IPS-20b (cell line): ENCODE results near the gene MSANTD7.
A peak's percentile ranks its signal among the peaks of the same experiment; 100 is the strongest.
"Not testable (repeated sequence)": the region's sequence is repeated elsewhere in the genome, so short reads cannot be mapped to it uniquely, and the experiment has no call there.

Experiments
- H3K27ac ChIP-seq: one replicate; pipeline ENCODE4 v1.5.1; 2013; ENCODE audit warnings: low read length
- H3K27me3 ChIP-seq: 2 replicates; pipeline ENCODE4 v1.6.1; 2013; ENCODE audit warnings: mild to moderate bottlenecking, low read length, inconsistent platforms; ENCODE audit not compliant: insufficient read depth
- H3K36me3 ChIP-seq: 2 replicates; pipeline ENCODE4 v1.6.1; 2013; ENCODE audit warnings: low read depth, mild to moderate bottlenecking, inconsistent platforms, low read length, moderate library complexity; ENCODE audit not compliant: insufficient read depth
- H3K4me1 ChIP-seq: 2 replicates; pipeline ENCODE4 v1.6.1; 2013; ENCODE audit warnings: mild to moderate bottlenecking, control low read depth, inconsistent platforms, low read length, moderate library complexity; ENCODE audit not compliant: insufficient read depth
- H3K4me3 ChIP-seq: 2 replicates; pipeline ENCODE4 v1.5.1; 2013; ENCODE audit warnings: mild to moderate bottlenecking, low read length, inconsistent platforms
- H3K9ac ChIP-seq: 2 replicates; pipeline ENCODE4 v1.6.1; 2013; ENCODE audit warnings: low read depth, mild to moderate bottlenecking, inconsistent platforms, low read length, moderate library complexity
- H3K9me3 ChIP-seq: 2 replicates; pipeline ENCODE4 v1.6.1; 2013; ENCODE audit warnings: mild to moderate bottlenecking, low read depth, low read length, inconsistent platforms; ENCODE audit not compliant: insufficient read depth

MSANTD7 gene, protein sequence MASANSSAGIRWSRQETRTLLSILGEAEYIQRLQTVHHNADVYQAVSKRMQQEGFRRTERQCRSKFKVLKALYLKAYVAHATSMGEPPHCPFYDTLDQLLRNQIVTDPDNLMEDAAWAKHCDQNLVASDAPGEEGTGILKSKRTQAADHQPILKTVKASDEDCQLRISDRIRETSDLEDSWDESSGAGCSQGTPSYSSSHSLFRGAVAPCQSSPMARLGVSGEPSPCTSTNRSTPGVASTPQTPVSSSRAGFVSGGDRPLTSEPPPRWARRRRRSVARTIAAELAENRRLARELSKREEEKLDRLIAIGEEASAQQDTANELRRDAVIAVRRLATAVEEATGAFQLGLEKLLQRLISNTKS

DNA sequence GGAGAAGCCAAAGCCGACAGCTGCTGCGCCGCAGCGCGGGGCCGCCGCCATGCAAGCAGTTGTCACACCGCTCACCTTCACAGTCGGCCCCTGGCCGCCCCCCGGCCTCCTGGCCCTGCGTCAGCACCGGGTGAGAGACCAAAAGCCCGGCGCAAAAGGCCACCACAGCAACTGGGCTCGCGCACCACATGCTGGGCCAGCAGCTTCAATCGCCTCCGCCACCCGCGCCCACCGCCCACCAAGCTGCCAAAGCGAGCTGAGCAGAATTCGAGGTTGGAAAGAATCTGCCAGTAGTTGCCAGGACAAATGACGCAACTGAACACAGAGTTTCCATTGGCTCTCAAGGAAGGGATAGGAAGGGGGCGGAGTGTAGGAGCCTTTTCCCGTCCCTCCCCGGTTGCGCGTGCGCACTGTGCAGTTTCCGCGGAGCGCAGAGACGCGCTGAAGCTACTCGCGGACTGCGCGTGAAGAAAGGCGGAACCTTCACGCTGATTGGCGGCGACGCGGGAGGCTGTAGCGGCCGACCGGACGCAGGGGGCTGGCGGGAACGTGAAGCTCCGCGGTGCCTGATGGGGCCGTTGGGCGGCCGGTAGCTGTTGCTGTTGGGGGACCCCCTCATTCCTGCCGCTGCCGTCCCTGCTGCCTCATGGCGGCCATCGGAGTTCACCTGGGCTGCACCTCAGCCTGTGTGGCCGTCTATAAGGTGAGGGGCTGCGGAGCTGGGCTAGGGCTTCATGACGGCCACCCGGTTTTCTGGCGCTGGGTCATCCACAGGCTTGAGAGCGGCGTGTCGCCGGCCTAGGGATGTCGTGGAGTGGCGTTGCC is at the start of gene MSANTD7, which contains the start of the genes CDNF and HSPA14:
MSANTD7 (plus strand) TSS at position 550 of the 825 bp plus-strand sequence. CDS start 3,979 bp downstream, outside the sequence.
CDNF (minus strand) TSS at position 281 of the 825 bp plus-strand sequence; CDS start at position 190, 91 bp downstream.
HSPA14 (plus strand) TSS at position 550 of the 825 bp plus-strand sequence; CDS start at position 647, 97 bp downstream.
- Histone ChIP-seq H3K27me3 (no peaks in the 10 kb centered on the region), H3K4me1 (peaks cover 4% of the 10 kb centered on the region; the same call in 1 of the 2 replicates), H3K9ac (peak within 1 kb of the TSS; percentile 90), H3K36me3 (peaks cover 31% of the 10 kb centered on the region), H3K9me3 (no peaks in the 10 kb centered on the region), H3K27ac (peak within 1 kb of the TSS; percentile 88), H3K4me3 (peak within 1 kb of the TSS; percentile 97)

DNA sequence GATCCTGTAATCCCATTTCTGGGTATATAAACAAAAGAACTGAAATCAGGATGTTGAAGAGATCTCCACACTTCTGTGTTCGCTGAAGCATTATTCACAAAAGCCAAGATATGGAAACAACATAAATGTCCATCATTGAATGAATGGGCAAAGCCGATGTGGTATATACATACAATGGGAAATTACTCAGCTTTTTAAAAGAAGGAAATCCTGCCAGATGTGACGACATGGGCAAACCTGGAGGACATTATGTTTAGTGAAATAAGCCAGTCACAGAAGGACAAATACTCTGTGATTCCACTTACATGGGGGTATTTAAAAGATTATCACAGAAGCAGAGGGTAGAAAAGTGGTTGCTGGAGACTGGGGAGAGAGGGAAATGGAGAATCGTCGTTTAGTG is 39.5 kb upstream of the MSANTD7 start:
- no peaks in the 10 kb centered on the region for H3K36me3 ChIP-seq
- no peak overlapping the region for H3K4me3 ChIP-seq
- no peak overlapping the region for H3K27ac ChIP-seq
- no peaks in the 10 kb centered on the region for H3K9me3 ChIP-seq
- H3K4me1 ChIP-seq = no peaks in the 10 kb centered on the region
- H3K27me3 ChIP-seq = no peaks in the 10 kb centered on the region
- no peak overlapping the region for H3K9ac ChIP-seq

DNA sequence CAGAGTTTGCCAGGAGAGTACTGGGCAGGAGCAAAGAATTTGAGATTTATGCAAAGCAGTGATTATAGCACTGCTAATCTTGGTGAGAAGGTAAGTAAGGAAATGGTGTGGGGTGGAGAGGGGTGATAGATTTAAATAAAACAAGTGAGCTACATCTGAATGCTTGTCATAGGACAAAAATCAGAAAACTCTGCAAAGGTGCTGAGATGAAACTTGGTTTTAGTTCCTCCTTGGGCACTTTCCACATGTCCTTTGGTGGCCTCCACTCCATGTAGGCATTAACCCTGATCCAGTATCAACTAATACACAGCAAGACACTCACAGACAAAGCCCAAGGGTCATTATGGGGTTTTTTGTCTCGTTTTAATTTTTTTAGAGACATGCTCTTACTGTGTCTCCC is 37.7 kb upstream of the MSANTD7 start:
- Histone ChIP-seq H3K27me3 (no peaks in the 10 kb centered on the region), H3K9ac (no peak overlapping the region), H3K36me3 (no peaks in the 10 kb centered on the region), H3K9me3 (no peaks in the 10 kb centered on the region), H3K4me1 (no peaks in the 10 kb centered on the region), H3K27ac (no peak overlapping the region), H3K4me3 (no peak overlapping the region)

DNA sequence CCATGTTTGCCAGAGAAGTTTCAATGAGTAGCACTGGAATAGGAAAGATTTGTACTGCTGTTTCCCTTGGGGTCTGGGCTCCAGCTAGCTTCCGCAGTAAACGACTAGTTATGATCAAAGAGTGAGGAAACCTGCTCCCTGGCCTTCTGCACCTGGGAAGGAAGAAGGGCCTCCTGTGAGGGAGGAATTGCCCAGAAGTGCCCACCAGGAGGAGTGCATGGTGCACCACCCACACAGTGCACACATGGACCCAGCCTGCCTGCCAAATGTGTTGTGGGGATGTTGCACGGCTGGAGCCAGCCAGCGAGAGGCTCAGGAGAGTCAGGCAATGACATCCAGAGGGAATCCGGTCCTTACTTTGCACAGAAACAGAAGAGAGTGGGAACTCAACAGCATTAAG is 36.4 kb upstream of the MSANTD7 start:
- H3K27me3 ChIP-seq = no peaks in the 10 kb centered on the region
- H3K4me3 ChIP-seq = no peak overlapping the region
- H3K9me3 ChIP-seq = no peaks in the 10 kb centered on the region
- H3K4me1 ChIP-seq = no peaks in the 10 kb centered on the region
- H3K27ac ChIP-seq = no peak overlapping the region
- no peaks in the 10 kb centered on the region for H3K36me3 ChIP-seq
- H3K9ac ChIP-seq = no peak overlapping the region

DNA sequence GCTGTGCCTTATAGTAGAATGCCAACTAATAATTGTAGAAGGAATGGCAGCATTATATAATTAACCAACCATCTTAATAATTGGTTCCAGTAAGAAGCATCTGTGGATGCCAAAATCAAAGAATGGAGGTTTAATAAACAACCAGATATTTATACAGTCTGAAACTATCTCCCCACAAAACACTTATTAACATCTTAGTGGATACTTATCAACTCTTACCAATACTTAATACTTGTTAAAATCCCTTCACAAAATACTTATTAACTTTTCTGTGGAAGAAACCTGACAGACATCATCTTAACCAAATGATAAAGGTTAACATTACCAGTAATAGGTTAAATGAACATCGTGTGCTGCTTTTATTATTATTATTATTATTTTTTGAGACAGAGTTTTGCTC is 34.3 kb upstream of the MSANTD7 start:
- H3K4me1 ChIP-seq = no peaks in the 10 kb centered on the region
- H3K36me3 ChIP-seq = no peaks in the 10 kb centered on the region
- no peaks in the 10 kb centered on the region for H3K27me3 ChIP-seq
- H3K27ac ChIP-seq = no peak overlapping the region
- H3K9me3 ChIP-seq = no peaks in the 10 kb centered on the region
- H3K4me3 ChIP-seq = no peak overlapping the region
- no peak overlapping the region for H3K9ac ChIP-seq

DNA sequence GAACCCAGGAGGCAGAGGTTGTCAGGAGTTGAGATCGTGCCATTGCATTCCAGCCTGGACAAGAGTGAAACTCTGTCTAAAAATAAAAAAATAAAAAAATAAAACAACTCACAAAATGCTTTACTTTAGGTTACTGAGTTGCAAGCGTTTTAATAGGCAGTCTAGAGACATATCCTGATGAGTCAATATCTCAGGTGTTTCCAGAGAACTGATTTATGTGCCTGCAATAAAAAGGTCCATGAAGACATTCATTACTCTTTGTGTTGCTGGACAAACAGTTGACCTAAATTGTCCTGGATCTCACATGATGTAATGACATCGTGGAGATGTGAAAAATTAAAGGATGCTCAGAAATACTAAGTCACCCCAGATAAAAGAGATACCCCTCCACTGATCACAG is 31.8 kb upstream of the MSANTD7 start:
- Histone ChIP-seq H3K9ac (no peak overlapping the region), H3K27me3 (no peaks in the 10 kb centered on the region), H3K4me3 (no peak overlapping the region), H3K4me1 (no peaks in the 10 kb centered on the region), H3K9me3 (no peaks in the 10 kb centered on the region), H3K27ac (no peak overlapping the region), H3K36me3 (no peaks in the 10 kb centered on the region)

DNA sequence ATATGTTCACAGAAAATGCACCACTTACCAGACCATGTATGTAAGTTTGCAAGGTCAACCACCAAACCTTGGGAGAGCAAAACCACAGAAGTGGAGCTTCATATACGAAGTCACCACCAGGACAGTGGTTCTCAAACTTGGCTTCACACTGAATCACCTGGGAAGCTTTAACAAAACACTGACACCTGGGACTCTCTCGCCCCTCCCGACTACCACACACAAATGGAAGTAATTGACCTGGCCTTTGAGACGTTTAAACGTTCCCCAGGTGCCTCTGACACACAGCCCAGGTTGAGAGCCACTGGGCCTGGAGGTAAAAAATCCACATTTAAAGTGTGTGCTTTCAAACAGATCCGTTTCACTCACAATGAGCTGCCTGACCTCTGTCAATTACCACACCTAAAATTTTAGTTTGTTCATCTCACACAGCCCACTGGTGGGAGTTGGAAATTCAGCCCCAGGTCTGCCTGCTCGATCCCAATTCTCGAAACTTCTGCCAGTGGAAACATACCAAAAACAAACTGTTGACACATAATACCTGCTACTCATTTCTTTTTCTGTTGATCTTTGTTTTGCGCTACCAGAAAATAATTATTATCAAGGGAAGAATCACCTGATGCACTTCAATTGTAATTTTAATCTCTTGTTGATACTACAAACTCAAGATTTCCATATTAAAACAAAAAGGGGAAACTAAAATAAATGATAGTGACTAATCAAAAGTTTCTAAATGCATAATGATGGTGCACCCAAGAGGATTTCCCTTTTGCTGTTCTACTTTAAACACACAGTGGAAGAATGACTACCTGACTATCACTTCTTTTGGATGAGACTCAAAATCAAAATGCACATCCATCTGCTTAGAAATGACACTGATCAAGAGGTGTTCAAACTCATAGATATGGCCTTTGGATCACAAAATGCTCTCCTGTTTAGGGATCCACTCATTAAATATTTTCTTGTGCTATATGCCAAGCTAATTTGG is 26.8 kb upstream of the MSANTD7 start:
- Histone ChIP-seq H3K36me3 (no peaks in the 10 kb centered on the region), H3K27ac (no peak overlapping the region), H3K27me3 (no peaks in the 10 kb centered on the region), H3K9me3 (no peaks in the 10 kb centered on the region), H3K9ac (no peak overlapping the region), H3K4me1 (no peaks in the 10 kb centered on the region), H3K4me3 (no peak overlapping the region)

DNA sequence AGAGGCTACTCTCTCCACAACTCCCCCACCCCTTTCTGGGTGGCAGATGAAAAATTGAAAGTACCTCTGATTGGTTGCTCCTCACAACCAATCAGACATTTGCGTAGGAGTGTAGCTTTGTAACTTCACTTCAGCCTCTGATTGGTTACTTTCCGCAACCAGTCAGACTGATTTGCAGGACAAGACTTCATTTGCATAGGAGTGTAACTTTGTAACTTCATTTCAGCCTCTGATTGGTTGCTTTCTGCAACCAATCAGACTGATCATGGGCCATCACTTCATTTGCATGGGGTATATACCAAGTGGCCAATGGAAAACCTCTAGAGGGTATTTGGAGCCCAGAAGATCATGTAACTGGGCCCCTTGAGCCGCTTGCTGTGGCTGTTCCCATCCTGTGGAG is 25.8 kb upstream of the MSANTD7 start:
- no peak overlapping the region for H3K27ac ChIP-seq
- no peak overlapping the region for H3K9ac ChIP-seq
- no peaks in the 10 kb centered on the region for H3K4me1 ChIP-seq
- H3K4me3 ChIP-seq = no peak overlapping the region
- H3K27me3 ChIP-seq = no peaks in the 10 kb centered on the region
- no peaks in the 10 kb centered on the region for H3K36me3 ChIP-seq
- no peaks in the 10 kb centered on the region for H3K9me3 ChIP-seq

DNA sequence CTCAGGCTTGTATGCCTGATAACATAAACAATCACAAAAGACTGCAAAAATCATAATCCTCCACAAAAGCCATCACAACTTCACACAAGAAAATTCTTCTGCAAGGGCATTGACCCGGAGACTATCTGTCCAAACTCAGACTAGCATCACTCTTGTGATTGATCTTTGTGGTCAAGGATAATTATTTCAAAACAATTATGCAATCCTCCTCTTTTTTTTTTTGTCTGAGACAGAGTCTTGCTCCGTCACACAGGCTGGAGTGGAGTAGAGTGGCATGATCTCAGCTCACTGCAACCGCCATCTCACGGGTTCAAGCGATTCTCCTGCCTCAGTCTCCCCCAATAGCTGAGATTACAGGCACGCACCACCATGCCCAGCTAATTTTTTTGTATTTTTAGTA is 22.4 kb upstream of the MSANTD7 start:
- Histone ChIP-seq H3K27me3 (no peaks in the 10 kb centered on the region), H3K27ac (no peak overlapping the region), H3K36me3 (no peaks in the 10 kb centered on the region), H3K4me1 (no peaks in the 10 kb centered on the region), H3K9me3 (no peaks in the 10 kb centered on the region), H3K4me3 (no peak overlapping the region), H3K9ac (no peak overlapping the region)

DNA sequence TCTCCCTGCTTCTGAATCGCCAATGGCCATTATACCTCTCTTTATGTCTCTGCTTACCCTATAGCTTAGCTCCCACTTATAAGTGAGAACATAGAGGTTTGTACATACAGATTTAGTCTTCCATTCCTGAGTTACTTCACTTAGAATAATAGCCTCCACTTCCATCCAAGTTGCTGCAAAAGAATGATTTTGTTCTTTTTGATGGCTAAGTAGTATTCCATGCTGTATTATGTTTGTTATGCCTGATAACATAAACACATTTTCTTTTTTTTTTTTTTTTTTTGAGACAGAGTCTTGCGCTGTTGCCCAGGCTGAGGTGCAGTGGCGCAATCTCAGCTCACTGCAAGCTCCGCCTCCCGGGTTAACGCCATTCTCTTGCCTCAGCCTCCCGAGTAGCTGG is 21.4 kb upstream of the MSANTD7 start:
- H3K9ac ChIP-seq, H3K4me1 ChIP-seq, H3K27me3 ChIP-seq, H3K9me3 ChIP-seq, H3K36me3 ChIP-seq, H3K27ac ChIP-seq, H3K4me3 ChIP-seq: not testable (repeated sequence)
